ACC112 (cell line): ENCODE data around the gene GGTA1.
"Not testable (repeated sequence)": the region's sequence is repeated elsewhere in the genome, so short reads cannot be mapped to it uniquely, and the experiment has no call there.

Source experiments
- H2AFZ ChIP-seq: fragments of 200-600 bp; sonication (generic); one replicate; pipeline ENCODE4 v1.6.0; 2017; ENCODE audit warnings: antibody characterized with exemption, low read length; ENCODE audit not compliant: unreplicated experiment
- H3K27ac ChIP-seq: fragments of 200-600 bp; sonication (generic); 2 replicates; pipeline ENCODE4 v1.5.1; 2014; ENCODE audit warnings: low read depth, mild to moderate bottlenecking, antibody characterized with exemption, low read length, moderate library complexity
- H3K27me3 ChIP-seq: fragments of 200-600 bp; sonication (generic); 2 replicates; pipeline ENCODE4 v1.6.1; 2014; ENCODE audit warnings: mild to moderate bottlenecking, antibody characterized with exemption, low read length, moderate library complexity, mixed read lengths; ENCODE audit not compliant: insufficient read depth
- H3K36me3 ChIP-seq: fragments of 200-600 bp; sonication (generic); 2 replicates; pipeline ENCODE4 v1.6.1; 2016; ENCODE audit warnings: mild to moderate bottlenecking, antibody characterized with exemption, low read length, moderate library complexity, mixed read lengths; ENCODE audit not compliant: insufficient read depth
- H3K4me1 ChIP-seq: fragments of 200-600 bp; sonication (generic); one replicate; pipeline ENCODE4 v1.6.1; 2016; ENCODE audit warnings: low read length, mixed read lengths; ENCODE audit not compliant: insufficient read depth, unreplicated experiment, control insufficient read depth
- H3K4me3 ChIP-seq: fragments of 200-600 bp; sonication (generic); 2 replicates; pipeline ENCODE4 v1.5.1; 2014; ENCODE audit warnings: mild to moderate bottlenecking, low read depth, low read length
- H3K79me2 ChIP-seq: fragments of 200-600 bp; sonication (generic); one replicate; pipeline ENCODE4 v1.6.0; 2016; ENCODE audit warnings: low read length; ENCODE audit not compliant: control insufficient read depth, unreplicated experiment, insufficient read depth

GGTA1 gene

DNA sequence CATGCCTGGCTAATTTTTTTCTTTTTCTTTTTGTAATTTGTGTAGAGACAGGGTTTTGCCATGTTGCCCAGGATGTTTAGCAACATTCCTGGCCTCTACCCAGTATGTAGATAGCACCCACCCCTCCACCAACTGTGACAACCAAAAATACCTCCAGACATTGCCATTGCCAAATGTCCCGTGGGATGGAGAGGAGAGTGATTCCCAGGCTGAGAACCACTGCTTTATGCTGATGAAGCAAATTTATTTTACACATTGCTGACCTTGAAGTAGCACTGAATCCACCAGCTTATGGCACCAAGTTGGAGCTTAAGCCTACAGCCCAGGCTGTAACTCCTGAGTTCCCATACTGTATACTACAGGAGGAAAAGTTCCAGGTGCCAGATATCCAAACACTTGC lies 58.5 kb downstream of the GGTA1 start:
- Histone ChIP-seq H2AFZ (no peak overlapping the region), H3K79me2 (no peaks in the 10 kb centered on the region), H3K4me3 (no peak overlapping the region), H3K36me3 (no peaks in the 10 kb centered on the region), H3K27ac (no peak overlapping the region), H3K4me1 (no peaks in the 10 kb centered on the region), H3K27me3 (peaks cover 50% of the 10 kb centered on the region)

DNA sequence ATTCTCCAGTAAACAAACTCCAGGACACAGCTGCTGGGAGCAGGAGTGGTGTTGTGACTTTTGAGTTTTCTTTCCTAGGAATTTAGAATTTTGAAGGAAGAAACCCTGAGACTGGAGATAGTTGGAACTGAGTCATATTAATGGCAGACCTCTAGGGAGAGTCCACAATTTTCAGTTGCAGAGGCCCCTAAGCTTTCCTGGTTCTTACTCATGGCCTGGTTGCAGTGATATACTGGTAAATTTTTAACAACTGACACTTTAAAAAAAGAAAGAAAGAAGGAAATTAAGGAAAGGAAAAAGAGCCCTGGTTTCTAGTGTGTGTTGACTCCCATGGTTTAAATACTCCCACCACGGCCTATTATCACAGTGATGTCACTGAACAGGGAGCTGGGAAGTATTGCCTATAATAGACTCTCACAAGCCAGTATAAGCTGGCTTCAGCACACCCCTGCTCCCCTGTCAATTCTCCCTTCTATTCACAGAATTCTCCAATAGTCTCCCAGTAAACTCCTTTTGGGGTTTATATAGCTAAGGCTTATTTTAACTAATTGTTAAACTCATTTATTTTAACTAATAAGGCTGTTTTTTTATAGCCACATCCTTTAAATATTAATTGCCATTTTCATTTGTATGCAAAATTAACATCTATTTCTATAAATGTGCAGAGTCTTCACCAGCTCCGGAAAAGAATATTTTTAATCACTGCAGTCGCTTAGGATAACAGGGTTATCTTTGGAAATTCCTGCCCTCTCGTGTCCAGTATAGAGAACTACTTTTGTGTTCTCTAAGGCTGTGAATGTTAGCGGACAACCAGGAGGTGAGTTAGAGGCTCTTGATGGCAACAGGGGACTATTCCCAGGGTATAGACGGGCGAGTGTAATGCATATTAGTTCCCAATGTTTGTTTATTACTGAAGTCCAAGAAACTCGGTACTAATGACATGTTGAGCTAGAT lies 59.7 kb downstream of the GGTA1 start:
- H3K4me3 ChIP-seq: no peak overlapping the region
- H3K79me2 ChIP-seq: no peaks in the 10 kb centered on the region
- H2AFZ ChIP-seq: no peak overlapping the region
- H3K27me3 ChIP-seq: peaks cover 49% of the 10 kb centered on the region
- H3K4me1 ChIP-seq: no peaks in the 10 kb centered on the region
- no peaks in the 10 kb centered on the region for H3K36me3 ChIP-seq
- no peak overlapping the region for H3K27ac ChIP-seq

DNA sequence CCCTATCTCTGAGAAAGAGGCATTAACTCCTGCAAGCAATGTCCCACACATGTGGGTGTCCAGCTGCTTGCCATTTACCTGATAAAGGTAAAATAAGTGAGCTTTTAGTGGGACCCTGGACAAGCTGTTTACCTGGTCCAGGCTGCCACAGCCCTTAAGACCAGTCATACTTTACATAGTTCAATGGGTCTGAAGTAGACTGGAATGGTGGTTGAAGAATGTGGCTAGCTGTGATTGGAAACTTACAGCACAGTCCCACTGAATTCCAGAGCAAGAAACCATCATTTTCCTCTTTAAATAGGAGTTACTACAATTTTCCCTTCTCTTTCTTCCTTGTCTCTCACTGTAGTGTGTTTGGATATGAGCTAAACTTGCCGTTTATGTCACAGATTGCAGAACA lies 60.6 kb downstream of the GGTA1 start:
- H3K27ac ChIP-seq: no peak overlapping the region
- no peak overlapping the region for H3K4me3 ChIP-seq
- no peaks in the 10 kb centered on the region for H3K4me1 ChIP-seq
- no peak overlapping the region for H2AFZ ChIP-seq
- H3K27me3 ChIP-seq: peaks cover 40% of the 10 kb centered on the region
- H3K36me3 ChIP-seq: no peaks in the 10 kb centered on the region
- H3K79me2 ChIP-seq: no peaks in the 10 kb centered on the region

DNA sequence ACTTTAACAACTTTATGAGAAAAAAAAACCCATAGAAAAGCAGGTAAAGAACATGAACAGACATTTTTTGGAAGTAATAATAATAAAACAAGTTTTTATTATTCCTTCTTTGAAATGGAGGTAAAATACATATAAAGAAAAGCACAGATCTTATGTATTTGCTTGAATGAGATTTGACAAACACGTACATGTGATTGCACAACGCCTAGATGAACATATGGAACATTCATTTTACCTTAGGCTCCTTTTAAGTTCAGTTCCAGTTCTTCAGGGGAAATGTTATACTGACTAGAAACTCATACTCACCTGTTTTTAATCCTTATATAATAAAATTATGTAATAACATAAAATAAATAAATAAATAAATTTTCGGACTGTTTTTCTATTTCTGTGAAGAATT lies 61.8 kb downstream of the GGTA1 start:
- Histone ChIP-seq H3K36me3 (no peaks in the 10 kb centered on the region), H2AFZ (no peak overlapping the region), H3K79me2 (no peaks in the 10 kb centered on the region), H3K4me3 (no peak overlapping the region), H3K4me1 (no peaks in the 10 kb centered on the region), H3K27me3 (peaks cover 30% of the 10 kb centered on the region), H3K27ac (no peak overlapping the region)

DNA sequence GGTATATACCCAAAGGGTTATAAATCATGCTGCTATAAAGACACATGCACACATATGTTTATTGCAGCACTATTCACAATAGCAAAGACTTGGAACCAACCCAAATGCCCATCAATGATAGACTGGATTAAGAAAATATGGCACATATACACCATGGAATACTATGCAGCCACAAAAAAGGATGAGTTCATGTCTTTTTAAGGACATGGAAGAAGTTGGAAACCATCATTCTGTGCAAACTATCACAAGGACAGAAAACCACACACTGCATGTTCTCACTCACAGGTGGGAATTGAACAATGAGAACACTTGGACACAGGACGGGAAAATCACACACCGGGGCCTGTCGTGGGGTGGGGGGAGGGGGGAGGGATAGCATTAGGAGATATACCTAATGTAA lies 62.6 kb downstream of the GGTA1 start:
- not testable (repeated sequence) for H3K4me3 ChIP-seq, H3K27ac ChIP-seq, H3K36me3 ChIP-seq, H3K4me1 ChIP-seq, H3K79me2 ChIP-seq, H2AFZ ChIP-seq
- peaks cover 22% of the 10 kb centered on the region for H3K27me3 ChIP-seq

DNA sequence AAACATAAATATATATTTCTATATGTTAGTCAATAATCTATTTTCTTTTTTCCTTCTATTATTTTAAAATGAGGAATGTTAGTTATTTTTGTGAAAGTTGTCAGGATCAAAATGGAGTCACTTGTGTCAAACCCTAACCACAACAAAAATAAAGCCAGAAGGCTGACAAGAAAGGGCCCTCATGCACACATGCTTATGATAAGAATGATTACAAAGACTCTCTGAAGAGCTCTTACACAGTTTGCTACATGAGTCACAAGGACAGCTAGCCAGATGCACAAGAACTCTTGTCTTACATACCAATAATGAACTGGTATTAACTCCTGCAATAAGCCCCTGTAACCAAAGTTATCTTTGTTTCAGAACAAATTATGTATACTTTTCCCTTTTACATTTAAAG lies 64.7 kb downstream of the GGTA1 start:
- H3K4me3 ChIP-seq: no peak overlapping the region
- H3K4me1 ChIP-seq: no peaks in the 10 kb centered on the region
- H2AFZ ChIP-seq: no peak overlapping the region
- H3K27me3 ChIP-seq: peaks cover 17% of the 10 kb centered on the region
- H3K36me3 ChIP-seq: no peaks in the 10 kb centered on the region
- no peaks in the 10 kb centered on the region for H3K79me2 ChIP-seq
- H3K27ac ChIP-seq: no peak overlapping the region

DNA sequence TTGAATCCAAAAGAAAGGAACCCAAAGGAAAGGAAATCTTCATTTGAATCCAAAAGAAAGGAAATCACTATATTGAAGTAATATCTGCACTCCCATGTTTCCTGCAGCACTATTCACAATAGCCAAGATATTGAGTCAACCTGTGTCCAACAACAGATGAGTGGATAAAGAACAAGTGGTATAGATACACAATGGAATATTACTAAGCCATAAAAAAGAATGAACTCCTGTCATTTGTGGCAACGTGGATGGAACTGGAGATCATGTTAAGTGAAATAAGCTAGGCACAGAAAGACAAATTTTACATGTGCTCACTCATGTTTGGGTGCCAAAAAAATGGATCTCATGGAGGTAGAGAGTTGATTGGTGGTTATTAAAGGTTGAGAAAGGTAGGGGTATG lies 71.7 kb downstream of the GGTA1 start:
- Histone ChIP-seq H3K4me3 (no peak overlapping the region), H2AFZ (no peak overlapping the region), H3K4me1 (no peaks in the 10 kb centered on the region), H3K79me2 (no peaks in the 10 kb centered on the region), H3K27ac (no peak overlapping the region), H3K27me3 (peaks cover 54% of the 10 kb centered on the region), H3K36me3 (no peaks in the 10 kb centered on the region)

DNA sequence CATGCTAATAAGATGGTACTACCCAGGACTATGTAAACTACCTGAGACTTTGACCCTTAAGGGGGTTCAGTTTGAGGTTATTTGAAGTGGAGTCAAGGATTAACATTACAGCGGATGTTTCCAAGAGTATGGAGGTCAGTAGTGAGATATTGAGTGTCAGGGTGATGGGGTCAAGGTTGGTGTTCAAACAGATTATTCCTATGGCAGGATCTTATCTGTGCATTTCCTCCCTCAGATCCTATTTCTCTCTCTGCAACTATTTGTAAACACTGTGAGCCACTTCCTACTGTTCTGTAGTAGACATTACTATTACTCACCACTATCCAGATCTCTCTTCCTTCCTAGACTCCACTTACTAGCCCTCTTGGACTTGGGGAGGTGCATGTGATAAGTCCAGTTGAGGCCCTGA lies 75.6 kb downstream of the GGTA1 start:
- Histone ChIP-seq H3K4me3 (no peak overlapping the region), H3K79me2 (no peaks in the 10 kb centered on the region), H3K36me3 (no peaks in the 10 kb centered on the region), H3K27me3 (peaks cover 73% of the 10 kb centered on the region), H2AFZ (no peak overlapping the region), H3K27ac (no peak overlapping the region), H3K4me1 (no peaks in the 10 kb centered on the region)

DNA sequence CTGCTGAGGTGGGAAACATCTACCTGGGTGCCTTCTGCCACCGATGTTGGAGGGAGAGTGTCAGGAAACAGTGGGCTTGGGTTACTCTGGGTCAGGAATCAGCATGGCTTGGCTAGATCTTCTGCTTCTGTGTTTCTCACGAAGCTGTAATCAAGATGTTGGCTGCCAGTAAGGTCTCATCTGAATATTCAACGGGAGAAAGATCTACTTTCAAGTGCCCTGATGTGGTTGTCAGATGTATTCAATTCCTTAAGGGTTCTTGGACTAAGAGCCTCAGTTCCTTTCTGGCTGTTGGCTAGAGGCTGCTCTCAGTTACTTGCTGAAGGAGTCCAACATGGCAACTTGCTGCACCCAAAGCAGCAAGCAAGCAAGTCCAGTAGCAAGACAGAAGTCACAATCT lies 87.7 kb downstream of the GGTA1 start:
- H3K4me3 ChIP-seq: no peak overlapping the region
- H2AFZ ChIP-seq: no peak overlapping the region
- H3K27ac ChIP-seq: no peak overlapping the region
- peaks cover 32% of the 10 kb centered on the region for H3K27me3 ChIP-seq
- H3K4me1 ChIP-seq: no peaks in the 10 kb centered on the region
- no peaks in the 10 kb centered on the region for H3K79me2 ChIP-seq
- H3K36me3 ChIP-seq: no peaks in the 10 kb centered on the region

DNA sequence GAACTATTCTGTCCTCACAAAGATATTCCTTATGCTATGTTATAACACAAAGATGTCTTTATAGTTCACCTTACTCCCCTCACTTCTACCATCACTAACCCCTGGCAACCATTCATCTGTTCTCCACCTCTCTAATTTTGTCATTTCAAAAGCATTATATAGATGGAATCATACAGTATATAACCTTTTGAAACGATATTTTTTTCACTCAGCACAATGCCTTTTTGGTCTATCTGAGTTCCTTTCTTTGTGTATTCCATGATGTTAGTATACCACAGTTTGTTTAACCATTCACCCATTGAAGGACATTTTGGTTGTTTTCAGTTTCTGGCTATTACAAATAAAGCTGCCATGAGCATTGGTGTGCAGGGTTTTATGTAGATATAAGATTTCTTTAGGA lies 93.7 kb downstream of the GGTA1 start:
- Histone ChIP-seq H3K4me3 (no peak overlapping the region), H3K27ac (no peak overlapping the region), H3K27me3 (0 out of 2 replicates have a peak, but pooled peaks cover 11% of the 10 kb centered on the region), H2AFZ (no peak overlapping the region), H3K4me1 (no peaks in the 10 kb centered on the region), H3K79me2 (no peaks in the 10 kb centered on the region), H3K36me3 (no peaks in the 10 kb centered on the region)
